DMS 273 (cell line): Measurements from ENCODE around the gene HS2ST1.
"Not testable (repeated sequence)": the region's sequence is repeated elsewhere in the genome, so short reads cannot be mapped to it uniquely, and the experiment has no call there.

Experiments used
- DNase-seq: peaks from one replicate; lab custom pipeline; 2025; ENCODE audit not compliant: unreplicated experiment; lab: John Stamatoyannopoulos, UW

The HS2ST1 gene

DNA sequence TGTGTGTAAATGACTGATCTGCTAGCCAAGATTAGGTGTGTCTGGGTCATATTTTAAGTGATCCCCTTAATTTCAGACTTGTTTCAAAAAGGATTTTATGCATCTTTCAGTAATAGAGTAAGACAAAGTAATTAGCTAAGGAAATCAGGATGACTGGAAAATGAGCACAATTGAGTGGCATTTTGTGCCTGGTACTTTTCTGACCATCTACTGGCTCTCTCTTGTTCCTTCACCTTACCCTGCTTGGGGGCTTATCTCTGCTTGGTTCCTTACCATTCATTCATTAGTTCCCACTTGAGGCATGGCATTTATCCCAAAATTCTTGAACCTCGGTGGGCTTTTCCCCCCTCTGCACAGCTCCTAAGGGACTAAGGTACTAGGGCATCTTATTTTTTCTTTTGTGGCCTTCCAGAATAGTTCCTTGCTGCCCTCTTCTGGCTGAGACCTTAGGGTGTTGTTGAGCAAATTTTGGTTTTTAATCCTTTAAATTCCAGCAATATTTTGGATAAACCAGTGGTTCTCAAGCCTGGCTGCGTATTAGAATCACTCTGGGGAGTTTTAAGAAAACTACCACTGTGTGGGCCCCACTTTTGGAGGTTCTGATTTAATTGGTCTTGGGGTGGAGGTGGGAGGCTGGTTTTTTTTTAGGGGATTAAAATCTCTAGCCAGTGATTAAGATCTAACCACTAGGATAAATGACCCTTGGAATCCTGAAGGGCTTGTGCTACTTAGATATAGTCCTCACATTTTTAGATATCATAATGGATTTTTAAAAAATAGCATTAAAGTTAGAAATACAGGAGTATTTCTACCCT is 50.8 kb downstream of the HS2ST1 start:
- peak; percentile 49 for DNase-seq

DNA sequence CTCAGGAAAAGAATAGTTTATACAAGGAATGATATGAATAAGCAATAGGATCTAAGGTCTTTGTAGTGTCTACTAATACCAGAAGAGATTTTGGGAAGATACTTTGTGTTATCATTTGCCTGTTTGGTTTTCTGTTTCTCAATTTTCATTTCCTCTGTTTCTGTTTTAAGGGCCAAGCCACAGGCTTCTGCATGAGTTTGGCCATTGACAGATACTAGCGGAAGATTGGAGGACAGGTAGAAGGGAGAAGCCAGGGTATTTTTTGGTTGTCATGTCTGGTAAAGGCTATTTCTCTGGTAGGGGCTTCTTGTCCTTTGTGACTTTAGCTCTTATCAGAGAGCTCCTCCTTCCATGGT is 51.4 kb downstream of the HS2ST1 start:
- no peak for DNase-seq

DNA sequence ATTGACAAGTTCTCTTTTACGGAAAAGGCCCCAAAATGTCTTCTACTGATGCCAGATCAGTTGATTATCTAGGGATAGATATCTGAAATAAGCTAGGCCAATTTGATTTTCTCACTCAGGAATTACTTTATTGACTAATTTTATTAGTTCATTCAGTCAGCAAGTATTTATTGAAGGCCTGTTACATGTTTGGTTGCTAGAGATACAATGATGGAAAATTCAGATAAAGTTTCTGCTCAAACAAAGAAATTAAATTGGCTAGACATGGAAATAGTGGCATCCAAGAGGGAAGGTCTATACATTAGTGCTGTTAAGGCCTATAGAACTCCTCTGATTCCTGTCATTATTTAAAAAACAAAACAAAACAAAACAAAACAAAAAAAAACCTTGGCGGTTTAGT is 56.5 kb downstream of the HS2ST1 start:
- DNase-seq = no peak

DNA sequence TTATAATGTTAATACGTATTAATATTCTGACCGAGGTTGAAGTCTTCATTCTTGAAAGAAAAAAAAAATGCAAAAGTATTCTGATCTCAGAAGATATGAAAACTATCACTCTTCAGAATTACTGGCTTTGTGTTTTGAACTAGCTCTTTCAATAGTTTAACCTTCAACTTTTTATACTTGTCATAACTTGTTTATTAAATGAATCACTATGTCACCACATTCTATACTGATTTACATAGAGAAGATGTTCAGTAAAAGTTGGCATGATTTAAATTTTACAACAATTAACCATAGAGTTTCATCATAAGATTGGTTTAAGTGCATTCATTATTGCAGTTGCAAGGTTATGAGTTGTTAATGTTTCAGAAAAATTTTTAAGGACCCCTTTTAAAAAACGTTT is 57.3 kb downstream of the HS2ST1 start:
- no peak for DNase-seq

DNA sequence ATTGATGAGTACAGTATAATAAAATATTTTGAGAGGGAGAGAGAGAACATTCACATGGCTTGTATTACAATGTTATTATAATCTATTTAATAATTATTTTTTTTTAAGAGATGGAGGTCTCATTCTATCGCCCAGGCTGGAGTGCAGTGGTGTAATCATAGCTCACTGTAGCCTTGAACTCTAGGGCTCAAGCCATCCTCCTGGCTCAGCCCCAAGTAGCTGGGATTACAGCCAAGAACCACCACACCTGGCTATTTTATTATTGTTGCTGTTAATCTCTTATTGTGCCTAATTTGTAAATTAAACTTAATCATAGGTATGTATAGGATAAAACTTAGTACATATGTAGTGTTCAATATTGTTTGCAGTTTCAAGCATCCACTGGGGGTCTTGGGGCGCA is 57.8 kb downstream of the HS2ST1 start:
- DNase-seq = peak; percentile 55

DNA sequence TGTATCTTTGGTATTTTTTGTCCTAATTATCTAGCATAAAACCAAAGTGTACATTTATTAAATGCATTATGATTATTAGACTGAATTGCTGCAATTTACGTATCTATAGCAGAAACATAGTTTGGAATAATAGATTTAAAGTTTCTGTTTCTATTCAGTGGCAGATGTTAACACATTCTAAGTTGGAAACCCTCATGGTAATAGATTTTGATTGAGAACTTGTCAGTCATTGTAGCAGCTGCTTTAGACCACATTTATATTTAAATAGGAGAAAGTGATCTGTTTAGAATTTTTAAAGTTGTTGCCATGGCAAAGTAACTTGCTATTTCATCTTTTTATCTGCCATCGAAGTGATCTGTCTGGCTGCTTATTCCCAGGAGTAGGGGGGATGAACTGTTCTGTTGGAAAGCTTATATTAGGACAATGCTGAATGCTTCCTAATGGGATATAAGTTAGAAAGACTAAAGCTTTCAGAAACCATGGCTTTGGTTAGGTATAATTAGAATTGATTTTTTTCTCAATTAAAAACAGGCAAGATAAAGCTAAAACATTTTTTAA is 61.6 kb downstream of the HS2ST1 start:
- DNase-seq = peak; percentile 14

DNA sequence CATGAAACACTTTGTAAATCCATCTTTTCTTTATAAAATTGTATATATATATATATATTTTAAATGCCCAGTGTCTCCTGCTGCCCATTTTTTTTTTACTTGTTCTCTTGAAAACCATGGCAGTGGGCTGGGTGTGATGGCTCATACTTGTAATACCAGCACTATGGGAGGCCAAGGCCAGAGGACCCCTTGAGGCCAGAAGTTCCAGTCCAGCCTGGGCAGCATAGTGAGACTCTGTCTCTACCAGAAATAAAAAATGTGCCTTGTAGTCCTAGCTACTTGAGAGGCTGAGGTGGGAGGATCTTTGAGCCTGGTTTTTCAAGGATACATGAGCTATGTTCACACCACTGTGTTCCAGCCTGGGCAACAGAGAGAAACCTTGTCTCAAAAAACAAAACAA is 62.2 kb downstream of the HS2ST1 start:
- peak; percentile 5 for DNase-seq

DNA sequence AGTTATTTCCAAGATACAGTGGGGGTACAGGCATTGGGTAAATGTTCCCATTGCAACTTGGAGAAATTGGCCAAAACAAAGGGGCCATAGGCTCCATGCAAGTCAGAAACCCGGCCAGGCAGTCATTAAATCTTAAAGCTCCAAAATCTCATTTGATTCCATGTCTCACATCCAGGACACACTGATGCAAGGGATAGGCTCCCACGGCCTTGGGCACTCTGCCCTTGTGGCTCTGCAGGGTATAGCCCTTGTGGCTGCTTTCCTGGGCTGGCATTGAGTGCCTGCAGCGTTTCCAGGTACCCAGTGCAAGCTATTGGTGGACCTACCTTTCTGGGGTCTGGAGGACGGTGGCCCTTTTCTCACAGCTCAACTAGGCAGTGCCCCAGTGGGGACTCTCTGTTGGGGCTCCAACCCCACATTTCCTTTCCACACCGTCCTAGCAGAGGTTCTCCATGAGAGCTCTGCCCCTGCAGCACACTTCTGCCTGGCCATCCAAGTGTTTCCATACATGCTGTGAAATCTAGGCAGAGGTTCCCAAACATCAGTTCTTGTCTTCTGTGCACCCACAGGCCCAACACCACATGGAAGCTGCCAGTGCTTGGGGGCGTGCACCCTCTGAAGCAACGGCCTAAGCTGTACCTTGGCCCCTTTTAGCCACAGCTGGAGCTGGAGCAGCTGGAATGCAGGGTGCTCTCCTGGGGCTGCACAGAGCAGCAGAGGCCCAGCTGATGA is 67.2 kb downstream of the HS2ST1 start:
- DNase-seq = no peak

DNA sequence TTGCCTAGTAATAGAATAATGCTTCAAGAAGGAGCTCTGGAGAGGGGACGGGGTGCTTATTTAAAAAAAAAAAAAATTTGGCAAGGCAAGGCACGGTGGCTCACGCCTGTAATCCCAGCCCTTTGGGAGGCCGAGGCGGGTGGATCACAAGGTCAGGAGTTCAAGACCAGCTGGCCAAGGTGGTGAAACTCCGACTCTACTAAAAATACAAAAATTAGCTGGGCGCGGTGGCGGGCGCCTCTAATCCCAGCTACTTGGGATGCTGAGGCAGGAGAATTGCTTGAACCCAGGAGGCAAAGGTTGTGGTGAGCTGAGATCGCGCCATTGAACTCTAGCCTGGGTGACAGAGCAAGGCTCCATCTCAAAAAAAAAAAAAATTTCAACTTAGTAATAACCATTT is 69.2 kb downstream of the HS2ST1 start:
- not testable (repeated sequence) for DNase-seq

DNA sequence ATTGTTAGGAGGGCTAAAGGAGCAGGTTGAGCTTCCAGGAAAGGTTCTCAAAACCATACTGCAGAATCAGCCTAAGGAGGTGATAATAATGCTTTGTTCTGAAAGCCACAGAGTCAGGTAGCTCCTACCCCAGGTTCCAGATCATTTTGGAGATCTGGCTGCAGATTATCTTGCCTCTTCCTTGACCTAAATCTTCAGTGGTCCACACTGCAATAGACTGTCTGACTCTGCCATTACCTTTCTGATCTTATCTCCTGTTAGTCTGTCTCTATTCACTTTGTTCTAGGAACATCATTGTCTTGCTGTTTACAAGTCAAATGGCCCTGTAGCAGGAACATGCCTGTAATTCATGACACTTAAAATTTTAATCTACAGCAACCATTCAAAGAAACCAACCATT is 73.0 kb downstream of the HS2ST1 start:
- no peak for DNase-seq

DNA sequence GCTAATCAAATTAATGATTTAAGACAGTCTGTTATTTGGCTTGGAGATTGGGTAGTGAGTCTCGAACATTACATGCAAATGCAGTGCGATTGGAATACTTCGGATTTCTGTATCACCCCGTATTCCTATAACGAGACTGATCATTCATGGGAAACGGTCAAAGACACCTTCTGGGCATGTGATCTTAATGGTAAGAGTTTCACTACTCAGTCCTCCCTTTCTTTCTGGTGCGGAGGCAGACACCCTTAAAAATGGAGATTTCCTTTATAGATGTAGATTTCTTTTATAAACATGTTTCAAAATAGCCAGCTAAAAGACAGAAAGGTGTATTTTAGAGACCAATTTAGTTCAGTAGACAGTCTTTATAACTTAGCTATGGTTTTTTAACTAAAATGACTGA is 74.4 kb downstream of the HS2ST1 start:
- DNase-seq = no peak

DNA sequence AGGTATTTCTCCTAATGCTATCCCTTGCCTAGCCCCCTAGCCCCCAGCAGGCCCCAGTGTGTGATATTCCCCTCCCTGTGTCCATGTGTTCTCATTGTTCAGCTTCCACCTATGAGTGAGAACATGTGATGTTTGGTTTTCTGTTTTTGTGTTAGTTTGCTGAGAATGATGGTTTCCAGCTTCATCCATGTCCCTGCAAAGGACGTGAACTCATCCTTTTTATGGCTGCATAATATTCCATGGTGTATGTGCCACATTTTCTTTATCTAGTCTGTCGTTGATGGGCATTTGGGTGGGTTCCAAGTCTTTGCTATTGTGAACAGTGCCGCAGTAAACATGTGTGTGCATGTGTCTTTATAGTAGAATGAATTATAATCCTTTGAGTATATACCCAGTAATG is 75.3 kb downstream of the HS2ST1 start:
- not testable (repeated sequence) for DNase-seq

DNA sequence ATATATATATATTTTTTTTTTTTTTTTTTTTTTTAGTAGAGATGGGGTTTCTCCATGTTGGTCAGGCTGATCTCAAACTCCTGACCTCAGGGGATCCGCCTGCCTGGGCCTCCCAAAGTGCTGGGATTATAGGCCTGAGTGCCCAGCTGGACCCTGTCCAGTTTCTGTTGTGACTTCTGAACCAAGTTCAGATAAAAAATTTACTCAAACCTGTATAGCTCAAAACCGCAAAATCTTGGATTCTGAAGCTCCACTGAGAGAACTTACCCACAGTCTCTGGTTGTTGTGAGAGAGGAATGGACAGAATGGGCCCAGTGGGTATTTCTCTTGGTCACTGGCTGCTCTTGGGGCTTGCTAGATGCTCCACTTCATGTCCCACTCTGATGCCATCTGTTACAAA is 76.4 kb downstream of the HS2ST1 start:
- DNase-seq = peak; percentile 74

DNA sequence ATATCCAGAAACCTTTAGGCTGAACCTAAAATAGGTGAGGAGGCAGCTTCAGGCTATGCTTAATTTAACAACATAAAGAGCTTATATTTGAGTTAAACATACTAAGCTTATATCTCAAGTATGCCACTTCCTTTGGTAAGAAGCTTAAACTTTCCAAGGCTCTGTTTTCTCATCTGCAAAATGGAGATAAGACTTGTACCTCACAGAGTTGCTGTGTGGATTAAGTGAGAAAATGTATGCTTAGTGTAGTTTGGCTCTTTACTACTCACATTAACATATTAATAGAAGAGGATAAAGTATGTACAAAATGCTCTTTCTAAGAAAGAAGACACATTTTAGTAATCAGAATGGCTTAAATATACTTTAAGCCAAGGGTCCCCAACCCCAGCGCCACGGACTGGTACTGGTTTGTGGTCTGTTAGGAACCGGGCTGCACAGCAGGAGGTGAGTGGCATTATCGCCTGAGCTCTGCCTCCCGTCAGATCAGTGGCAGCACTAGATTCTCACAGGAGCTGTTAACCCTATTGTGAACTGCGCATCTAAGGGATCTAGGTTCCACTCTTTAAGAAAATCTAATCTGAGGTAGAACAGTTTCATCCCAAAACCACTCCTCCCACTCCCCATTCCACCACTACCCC is 77.2 kb downstream of the HS2ST1 start:
- peak; percentile 43 for DNase-seq

DNA sequence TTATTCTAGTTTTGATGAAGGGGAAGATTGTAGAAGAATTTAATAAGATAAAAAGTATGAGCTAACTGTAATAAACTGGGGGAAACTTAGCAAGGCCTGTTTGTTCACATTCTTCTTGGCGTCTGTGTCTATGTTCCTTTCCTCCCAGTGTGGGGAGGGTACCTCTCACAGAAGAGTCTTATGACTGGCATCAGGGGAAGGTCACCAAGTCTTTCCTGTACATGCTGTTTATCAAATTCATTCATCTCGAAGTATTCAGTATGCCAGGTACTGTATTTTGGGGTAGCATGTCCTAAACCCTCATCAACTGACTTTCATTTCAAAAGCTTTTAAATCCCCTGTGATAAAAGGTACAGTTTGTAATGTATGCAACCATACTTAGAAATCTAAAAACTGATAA is 78.4 kb downstream of the HS2ST1 start:
- DNase-seq = peak; percentile 26

DNA sequence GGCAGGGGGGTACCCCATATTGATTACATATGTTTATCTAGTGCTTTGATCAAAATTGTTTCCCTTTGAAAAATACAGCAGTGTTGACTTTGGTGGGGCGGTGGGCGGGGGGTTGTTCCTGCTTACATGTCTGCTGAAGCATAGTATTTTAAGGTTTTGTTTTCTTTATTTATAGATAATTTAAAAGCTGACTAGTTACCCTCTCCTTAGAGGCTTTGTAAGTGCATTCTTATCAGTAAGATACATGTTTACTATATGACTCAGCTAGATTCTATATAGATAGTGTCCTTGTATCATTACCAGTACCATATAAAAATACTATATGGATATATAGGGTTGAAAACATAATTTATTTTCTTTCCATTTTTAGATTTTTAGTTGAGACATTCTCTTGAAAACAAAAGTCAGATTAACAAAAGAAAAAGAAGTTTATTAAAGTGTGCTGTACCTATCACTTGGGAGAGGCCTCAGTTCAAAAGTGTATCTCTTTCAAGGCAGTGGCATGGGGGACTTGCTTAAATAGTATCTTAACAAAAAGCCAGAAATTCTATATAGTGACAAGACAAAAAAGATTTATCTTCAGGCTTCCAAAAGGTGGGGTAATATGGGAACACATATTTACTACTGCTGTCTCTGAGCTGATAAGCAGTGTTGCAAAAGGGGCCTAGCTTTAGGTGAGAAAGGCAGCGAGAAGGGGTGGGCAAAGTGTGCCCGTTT is 79.0 kb downstream of the HS2ST1 start:
- DNase-seq = peak; percentile 9

DNA sequence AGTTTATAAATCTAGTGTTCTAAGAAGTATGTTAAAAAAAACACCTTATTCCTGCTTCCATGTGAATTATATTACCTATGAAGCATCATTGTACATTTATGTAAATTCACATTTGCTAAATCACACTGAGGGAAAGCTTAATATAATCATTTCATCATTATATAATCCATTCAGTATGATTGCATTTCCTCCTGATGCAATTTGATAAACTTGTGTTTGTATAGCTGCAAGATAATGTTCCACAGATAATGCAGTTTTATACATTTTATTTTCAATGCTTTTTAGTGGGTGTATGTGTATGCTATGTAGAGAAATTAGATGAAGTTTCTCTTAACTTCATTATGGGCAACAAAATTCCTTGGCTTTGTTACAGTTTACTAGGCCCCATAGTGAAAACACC is 79.6 kb downstream of the HS2ST1 start:
- DNase-seq = no peak

DNA sequence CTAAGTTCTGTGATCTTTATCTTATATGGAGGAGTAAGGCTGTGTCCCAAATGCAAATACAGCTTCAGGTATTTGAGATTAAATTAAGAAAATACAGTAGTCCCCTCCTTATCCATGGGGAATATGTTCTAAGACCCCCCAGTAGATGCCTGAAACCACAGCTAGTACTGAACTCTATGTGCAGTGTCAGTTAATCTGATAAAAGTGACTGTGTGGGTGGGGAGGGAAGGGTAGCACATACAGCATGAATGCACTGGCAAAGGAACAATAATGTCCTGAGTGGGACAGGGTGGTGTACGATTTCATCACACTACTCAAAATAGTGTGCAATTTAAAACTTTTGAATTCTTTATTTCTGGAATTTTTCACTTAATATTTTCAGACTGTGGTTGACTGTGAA is 83.1 kb downstream of the HS2ST1 start:
- DNase-seq = no peak

DNA sequence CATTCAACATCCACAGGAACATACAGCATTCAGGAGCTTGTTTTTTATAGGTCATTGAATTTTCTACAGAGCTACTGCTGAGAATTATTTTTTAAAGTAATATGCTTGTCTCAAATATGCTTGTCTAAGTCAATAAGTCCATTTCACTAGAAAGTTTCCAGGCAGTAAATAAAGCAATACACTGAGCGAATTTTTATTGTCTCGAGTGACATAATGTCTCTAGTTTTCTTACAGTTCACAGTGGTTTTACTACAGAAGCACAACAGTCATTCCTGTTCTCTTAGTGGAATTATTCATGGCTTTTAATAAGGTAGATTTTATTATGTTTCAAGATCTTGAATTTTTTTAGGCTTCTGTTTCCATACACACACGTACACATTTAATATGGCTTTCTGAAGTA is 83.8 kb downstream of the HS2ST1 start:
- no peak for DNase-seq

DNA sequence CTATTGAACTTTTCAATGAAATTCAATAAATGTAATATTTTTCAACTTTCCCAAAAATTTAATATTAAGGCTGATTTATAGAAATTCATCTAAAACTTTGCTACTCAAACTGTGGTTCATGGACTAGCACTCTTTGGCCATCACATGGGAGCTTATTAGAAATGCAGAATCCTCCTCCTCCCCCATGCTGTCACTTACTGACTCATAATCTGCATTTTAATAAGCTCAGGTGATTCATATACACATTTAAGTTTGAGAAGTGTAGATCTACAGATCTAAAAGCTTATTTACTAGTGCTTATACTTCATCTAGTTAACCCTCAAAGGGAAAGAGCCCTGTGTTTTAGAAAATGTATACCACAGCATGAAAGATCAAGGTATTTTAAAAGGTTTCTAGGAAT is 84.3 kb downstream of the HS2ST1 start:
- DNase-seq = peak; percentile 18

DNA sequence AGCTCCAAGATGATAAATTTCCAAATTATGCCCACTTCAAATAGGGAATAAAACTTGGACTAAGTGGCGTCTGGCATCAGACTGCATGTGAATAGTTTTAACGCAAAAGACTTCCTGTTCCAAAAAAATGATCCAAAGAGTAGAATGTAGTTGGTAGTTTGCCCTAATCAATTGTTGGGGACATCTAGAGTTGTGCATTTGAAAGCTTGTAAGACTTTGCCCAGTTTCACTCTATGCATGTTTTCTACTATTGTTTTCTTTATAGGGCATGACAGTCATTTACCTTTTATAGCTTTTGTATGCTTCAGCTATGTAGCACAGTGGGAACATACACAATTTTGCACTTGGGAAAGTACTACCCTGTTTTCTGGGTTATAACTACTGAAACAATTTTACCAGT is 86.0 kb downstream of the HS2ST1 start:
- no peak for DNase-seq
